Natural killer cell treated with Interleukin-12 subunit alpha and Interleukin-12 subunit beta and Interleukin-15 and Interleukin-18, amount 100 ng/mL, for 72 hours (primary cell): ENCODE data around the gene SPATA25. TPM values are rescaled to one million over a fixed set of nuclear protein-coding genes. Genes with fewer than 3 reads are reported as not detected.

Source experiments
- ATAC-seq, 2 donors: fragments of 150-1000 bp; cut with Tn5 transposase in 1 of 2; sonication (Bioruptor Pico), chemical (Tn5 transposase) in 1 of 2; 2 replicates each; pipeline ENCODE4 v1.10.0; 2021
- DNase-seq: peaks from one replicate; pipeline ENCODE4 v3.0.0; 2022; ENCODE audit warnings: low spot score
- H3K27ac Mint-ChIP-seq, 2 donors: 1 replicate in 1 of 2; 2 replicates in 1 of 2; pipeline ENCODE4 v1.8.0; 2022; ENCODE audit warnings: mixed read lengths in 2 of 2, mild to moderate bottlenecking in 1 of 2, moderate library complexity in 1 of 2
- H3K27me3 Mint-ChIP-seq, 2 donors: 1 replicate in 1 of 2; 2 replicates in 1 of 2; pipeline ENCODE4 v1.8.0; 2022; ENCODE audit warnings: mixed read lengths in 2 of 2
- H3K36me3 Mint-ChIP-seq: one replicate; pipeline ENCODE4 v1.8.0; 2022; ENCODE audit warnings: mixed read lengths
- H3K4me1 Mint-ChIP-seq, 2 donors: 1 replicate in 1 of 2; 2 replicates in 1 of 2; pipeline ENCODE4 v1.8.0; 2022; ENCODE audit warnings: low read depth in 2 of 2, mixed read lengths in 2 of 2, mild to moderate bottlenecking in 1 of 2
- H3K4me3 Mint-ChIP-seq: one replicate; pipeline ENCODE4 v1.8.0; 2022; ENCODE audit warnings: mixed read lengths
- H3K9me3 Mint-ChIP-seq: 2 replicates; pipeline ENCODE4 v1.8.0; 2022; ENCODE audit warnings: mixed read lengths
- total RNA-seq, 2 donors: library from RNA; stranded (reverse); gene quantifications; one replicate each; pipeline ENCODE4 v1.2.3, GENCODE V29; 2022

Gene SPATA25
- total RNA-seq, 2 donors from 2014 or later: 1.0 TPM; not detected in 1

DNA sequence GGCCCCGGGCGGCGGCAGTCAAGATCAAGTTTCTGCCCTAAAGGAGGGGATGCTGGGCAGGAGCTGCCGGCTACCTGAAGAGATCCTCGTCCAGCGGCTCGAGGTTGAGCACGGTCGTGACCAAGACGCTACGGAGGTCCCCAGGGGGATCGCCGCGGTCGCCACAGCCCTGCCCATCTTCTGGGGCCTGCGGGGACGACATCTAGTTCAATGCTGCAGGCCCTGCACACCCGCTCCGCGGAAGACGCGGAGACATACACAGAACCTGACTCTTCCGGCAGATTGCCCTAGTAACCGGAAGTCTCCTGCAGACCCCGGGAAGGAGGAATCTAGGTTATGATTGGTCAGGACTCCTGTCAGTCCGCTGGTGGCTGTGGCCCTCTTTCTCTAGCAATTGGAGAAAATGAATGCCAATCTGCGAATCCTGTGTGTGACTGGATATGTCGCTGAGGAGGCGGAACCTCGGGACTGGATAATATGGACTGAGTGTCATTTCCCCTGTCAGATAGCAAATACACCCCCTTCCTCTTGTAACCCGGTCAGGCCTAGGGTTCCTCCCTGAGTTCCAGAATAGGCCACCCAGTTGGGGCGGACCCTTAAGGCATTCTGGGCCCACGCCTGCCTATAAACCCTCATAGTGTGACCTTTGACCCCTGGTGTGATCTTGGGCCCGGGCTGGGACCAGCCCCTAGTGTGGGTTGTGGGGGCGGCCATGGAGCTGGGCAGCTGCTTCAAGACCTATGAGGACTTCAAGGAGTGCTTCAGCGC, 30.1 kb downstream of the SPATA25 start, which contains the start of the genes ACOT8 and ZSWIM3:
ACOT8 (minus strand) TSS at position 279 of the 768 bp plus-strand sequence; CDS start at position 202, 77 bp downstream.
ZSWIM3 (plus strand) TSS at position 501 of the 768 bp plus-strand sequence; CDS start at position 713, 212 bp downstream.
- Mint-ChIP-seq H3K4me3 (peak within 1 kb of the TSS; percentile 95), H3K27me3 (no peaks in the 10 kb centered on the region), H3K4me1 (peaks cover 26 to 38% of the 10 kb centered on the region in 2 donors), H3K9me3 (no peaks in the 10 kb centered on the region), H3K27ac (peak within 1 kb of the TSS; percentile 96 to 97), H3K36me3 (no peaks in the 10 kb centered on the region)
- ATAC-seq: peak; percentile 97 to 98
- peak; percentile 99 for DNase-seq

DNA sequence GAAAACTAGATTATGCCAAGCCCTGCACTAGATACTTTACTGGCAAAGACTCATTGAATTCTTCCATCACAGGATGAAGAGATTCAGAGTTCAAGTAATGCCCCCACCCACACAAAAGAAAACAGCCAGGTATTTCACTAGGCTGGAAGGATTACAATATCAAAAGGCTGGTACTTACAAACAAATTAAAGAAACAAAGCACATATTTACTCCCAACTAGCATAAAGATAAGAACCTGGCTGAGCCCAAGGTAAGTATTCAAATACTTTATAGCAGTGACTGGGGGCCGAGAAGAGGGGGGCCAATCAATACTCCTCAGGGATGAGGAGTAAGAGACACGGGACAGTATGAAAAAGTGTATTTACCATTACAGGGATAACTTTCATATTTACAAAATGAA, 33.9 kb downstream of the SPATA25 start:
- Mint-ChIP-seq H3K27ac (no peak overlapping the region), H3K36me3 (no peaks in the 10 kb centered on the region), H3K4me3 (no peak overlapping the region), H3K27me3 (no peaks in the 10 kb centered on the region), H3K9me3 (no peaks in the 10 kb centered on the region), H3K4me1 (peaks cover 19 to 23% of the 10 kb centered on the region in 2 donors)
- ATAC-seq (no peak), DNase-seq (no peak)

DNA sequence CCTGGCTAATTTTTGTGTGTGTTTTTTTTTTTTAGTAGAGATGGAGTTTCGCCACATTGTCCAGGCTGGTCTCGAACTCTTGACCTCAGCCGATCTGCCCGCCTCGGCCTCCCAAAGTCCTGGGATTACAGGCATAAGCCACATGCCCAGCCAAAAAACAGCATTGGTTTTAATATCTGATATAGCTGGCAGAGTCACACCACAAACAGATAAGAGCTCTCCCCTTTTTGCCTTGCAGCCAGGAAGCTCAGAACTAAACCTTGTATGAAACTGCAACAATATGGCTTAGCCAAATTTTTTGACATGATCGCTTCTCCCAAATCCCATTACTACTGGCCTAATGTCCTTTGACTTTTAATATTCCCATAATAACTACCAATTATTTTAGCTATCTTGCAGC, 35.1 kb downstream of the SPATA25 start:
- Mint-ChIP-seq H3K27me3 (no peaks in the 10 kb centered on the region), H3K9me3 (no peaks in the 10 kb centered on the region), H3K27ac (no peak overlapping the region), H3K36me3 (no peaks in the 10 kb centered on the region), H3K4me3 (no peak overlapping the region), H3K4me1 (peaks cover 12 to 13% of the 10 kb centered on the region in 2 donors)
- DNase-seq (no peak), ATAC-seq (no peak)

DNA sequence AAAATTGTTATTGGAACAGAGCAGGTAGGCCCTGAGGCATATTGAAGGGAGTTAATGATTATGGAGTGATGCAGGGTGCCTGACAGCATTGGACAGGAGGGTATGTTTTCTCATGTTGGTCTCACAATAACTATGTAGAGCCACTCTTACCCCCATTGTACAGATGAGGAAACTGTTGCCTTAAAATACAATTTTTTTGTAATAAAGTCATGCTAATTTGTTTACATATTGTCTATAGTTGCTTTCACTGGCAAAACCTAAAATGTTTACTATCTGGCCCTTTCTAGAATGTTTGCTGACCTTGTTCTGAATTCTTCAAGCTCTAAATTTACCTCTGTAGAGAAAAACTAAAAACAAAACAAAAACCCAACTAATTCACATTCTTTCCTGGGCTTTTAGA, 35.9 kb downstream of the SPATA25 start:
- H3K27ac Mint-ChIP-seq: no peak overlapping the region
- H3K9me3 Mint-ChIP-seq: no peaks in the 10 kb centered on the region
- ATAC-seq (no peak), DNase-seq (no peak)
- H3K36me3 Mint-ChIP-seq: no peaks in the 10 kb centered on the region
- no peak overlapping the region for H3K4me3 Mint-ChIP-seq
- no peaks in the 10 kb centered on the region for H3K27me3 Mint-ChIP-seq
- H3K4me1 Mint-ChIP-seq: peaks cover 10 to 13% of the 10 kb centered on the region in 2 donors

DNA sequence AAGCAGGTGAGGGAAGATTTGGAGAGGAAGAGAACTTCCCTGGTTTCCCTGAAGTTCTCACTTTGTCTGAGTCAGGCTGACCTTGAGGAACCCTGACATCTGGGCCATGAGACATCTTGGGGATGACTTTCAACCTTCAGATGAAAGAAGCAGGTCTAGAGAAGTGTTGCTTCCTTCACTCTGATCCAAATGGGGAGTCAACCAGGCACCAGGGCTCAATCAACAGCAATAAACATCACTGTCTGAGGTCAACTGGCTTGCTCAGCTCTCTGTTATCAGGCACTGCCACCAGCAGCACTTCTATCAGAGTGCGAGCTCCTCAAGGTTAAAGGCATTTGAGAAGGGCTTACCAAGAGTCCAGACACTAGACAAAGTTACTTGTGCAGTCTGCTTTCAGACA, 36.5 kb downstream of the SPATA25 start:
- DNase-seq: no peak
- Mint-ChIP-seq H3K27ac (no peak overlapping the region), H3K4me1 (peaks cover 5 to 13% of the 10 kb centered on the region in 2 donors), H3K36me3 (no peaks in the 10 kb centered on the region), H3K4me3 (no peak overlapping the region), H3K9me3 (no peaks in the 10 kb centered on the region), H3K27me3 (no peaks in the 10 kb centered on the region)
- ATAC-seq: no peak

DNA sequence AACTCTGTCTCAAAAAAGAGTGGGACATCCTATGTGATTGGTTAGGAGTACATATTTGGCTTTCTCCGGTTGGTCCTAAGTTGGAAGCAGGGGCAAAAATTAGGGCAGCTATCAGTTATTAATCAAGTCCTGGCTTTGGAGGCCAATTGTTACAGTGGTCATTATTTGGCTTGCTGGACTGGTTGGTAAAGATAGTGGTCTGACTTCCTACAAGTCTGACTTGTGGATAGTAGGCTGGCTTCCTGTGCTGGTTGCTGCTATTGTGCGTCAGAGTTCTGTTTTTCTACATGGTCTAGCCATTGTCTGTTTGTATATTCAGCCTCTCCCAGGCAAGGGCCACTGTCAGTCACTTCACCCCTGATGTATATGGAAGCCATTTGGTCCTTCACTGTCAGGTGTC, 37.2 kb downstream of the SPATA25 start:
- no peak overlapping the region for H3K4me3 Mint-ChIP-seq
- no peaks in the 10 kb centered on the region for H3K27me3 Mint-ChIP-seq
- H3K27ac Mint-ChIP-seq: no peak overlapping the region
- no peak for DNase-seq
- no peaks in the 10 kb centered on the region for H3K36me3 Mint-ChIP-seq
- H3K4me1 Mint-ChIP-seq: peaks cover 5 to 13% of the 10 kb centered on the region in 2 donors
- ATAC-seq: no peak
- no peaks in the 10 kb centered on the region for H3K9me3 Mint-ChIP-seq

DNA sequence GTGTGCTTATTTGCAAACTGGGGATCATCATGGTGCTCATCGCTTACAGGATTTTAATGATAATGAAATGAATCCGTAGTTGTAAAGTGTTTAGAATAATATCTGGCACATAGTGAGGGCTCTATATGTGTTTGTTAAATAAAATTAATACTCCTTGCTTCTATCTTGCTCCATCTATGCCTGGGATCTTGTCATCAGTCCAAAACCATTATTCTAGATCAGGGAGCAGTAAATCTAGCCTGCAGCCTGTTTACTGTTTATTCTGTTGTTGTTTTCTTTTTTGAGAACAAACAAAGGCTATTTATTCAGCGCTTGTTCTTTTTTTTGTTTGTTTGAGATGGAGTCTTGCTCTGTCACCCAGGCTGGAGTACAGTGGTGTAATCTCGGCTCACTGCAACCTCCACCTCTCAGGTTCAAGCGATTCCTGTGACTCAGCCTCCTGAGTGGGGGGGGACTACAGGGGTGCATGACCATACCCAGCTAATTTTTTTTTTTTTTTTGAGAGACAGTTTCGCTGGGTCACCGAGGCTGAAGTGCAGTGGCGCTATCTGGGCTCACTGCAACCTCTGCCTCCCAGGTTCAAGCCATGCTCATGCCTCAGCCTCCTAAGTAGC, 38.3 kb downstream of the SPATA25 start:
- Mint-ChIP-seq H3K4me1 (peaks cover 5 to 6% of the 10 kb centered on the region in 2 donors), H3K27me3 (no peaks in the 10 kb centered on the region), H3K9me3 (no peaks in the 10 kb centered on the region), H3K27ac (no peak overlapping the region), H3K36me3 (peaks cover 5% of the 10 kb centered on the region), H3K4me3 (no peak overlapping the region)
- DNase-seq (no peak), ATAC-seq (no peak)

DNA sequence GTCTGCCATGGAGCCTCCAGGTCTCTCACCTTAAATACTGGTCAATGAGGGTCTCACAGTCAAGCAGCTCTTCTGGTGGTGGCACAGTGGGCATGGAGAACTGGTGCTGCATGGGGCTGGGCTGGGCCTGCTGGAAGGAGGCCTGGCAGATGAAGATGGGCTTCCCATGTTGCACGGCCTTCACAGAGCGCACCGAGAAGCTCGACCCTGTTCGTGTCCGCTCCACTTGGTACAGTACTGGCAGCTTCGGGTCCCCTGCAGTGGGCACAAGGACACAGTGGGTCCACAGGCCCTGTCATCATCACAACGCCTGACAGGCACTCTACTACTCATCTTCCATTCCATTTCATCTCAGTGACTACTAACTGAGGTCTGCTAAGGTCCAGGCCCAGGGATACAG, 39.0 kb downstream of the SPATA25 start:
- Mint-ChIP-seq H3K36me3 (peaks cover 5% of the 10 kb centered on the region), H3K27me3 (no peaks in the 10 kb centered on the region), H3K27ac (no peak overlapping the region), H3K4me1 (peaks cover 2 to 6% of the 10 kb centered on the region in 2 donors), H3K9me3 (no peaks in the 10 kb centered on the region), H3K4me3 (no peak overlapping the region)
- DNase-seq (no peak), ATAC-seq (no peak)

DNA sequence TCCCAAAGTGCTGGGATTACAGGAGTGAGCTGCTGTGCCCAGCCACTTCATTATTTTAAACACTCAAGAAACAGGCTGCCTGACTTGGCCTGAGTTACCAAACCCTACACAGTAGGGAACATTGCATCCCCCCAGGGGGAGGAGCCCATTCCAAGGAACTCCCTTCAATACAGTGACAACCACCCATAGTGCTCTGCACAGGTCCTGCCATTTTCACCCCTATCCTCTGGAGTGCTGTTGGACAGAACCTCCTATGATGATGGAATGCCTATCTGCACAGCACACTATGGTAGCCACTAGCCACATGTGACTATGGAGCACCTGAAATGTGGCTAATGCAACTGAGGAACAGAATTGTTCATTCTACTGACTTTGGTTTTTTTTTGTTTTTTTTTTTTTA, 42.0 kb downstream of the SPATA25 start:
- H3K27ac Mint-ChIP-seq: no peak overlapping the region
- no peak overlapping the region for H3K4me3 Mint-ChIP-seq
- peaks cover 5 to 12% of the 10 kb centered on the region in 2 donors for H3K4me1 Mint-ChIP-seq
- no peaks in the 10 kb centered on the region for H3K9me3 Mint-ChIP-seq
- no peak for DNase-seq
- peaks cover 5% of the 10 kb centered on the region for H3K36me3 Mint-ChIP-seq
- H3K27me3 Mint-ChIP-seq: no peaks in the 10 kb centered on the region
- ATAC-seq: no peak

DNA sequence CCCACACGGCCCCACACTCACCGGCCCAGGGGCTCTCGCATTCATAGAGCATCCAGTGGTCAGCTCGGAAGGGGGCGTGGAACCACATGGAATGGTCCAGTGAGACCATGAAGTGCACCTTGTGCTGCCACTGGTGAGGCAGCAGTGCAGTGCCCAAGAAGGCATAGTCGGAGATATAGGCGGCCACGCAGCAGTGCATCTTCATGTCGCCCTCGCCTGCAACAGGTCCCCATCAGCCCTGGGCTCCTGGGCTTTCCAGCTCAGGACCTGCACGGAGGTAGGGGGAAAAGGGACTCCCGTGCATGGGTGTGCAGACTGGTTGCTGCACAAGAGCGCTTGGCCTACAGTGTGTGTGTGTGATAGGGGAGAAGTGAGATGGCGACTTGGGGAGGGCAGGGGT, 43.9 kb downstream of the SPATA25 start:
- ATAC-seq (no peak), DNase-seq (no peak)
- Mint-ChIP-seq H3K4me1 (peaks cover 5 to 12% of the 10 kb centered on the region in 2 donors), H3K27me3 (no peaks in the 10 kb centered on the region), H3K36me3 (peaks cover 5% of the 10 kb centered on the region), H3K9me3 (no peaks in the 10 kb centered on the region), H3K4me3 (no peak overlapping the region), H3K27ac (no peak overlapping the region)

DNA sequence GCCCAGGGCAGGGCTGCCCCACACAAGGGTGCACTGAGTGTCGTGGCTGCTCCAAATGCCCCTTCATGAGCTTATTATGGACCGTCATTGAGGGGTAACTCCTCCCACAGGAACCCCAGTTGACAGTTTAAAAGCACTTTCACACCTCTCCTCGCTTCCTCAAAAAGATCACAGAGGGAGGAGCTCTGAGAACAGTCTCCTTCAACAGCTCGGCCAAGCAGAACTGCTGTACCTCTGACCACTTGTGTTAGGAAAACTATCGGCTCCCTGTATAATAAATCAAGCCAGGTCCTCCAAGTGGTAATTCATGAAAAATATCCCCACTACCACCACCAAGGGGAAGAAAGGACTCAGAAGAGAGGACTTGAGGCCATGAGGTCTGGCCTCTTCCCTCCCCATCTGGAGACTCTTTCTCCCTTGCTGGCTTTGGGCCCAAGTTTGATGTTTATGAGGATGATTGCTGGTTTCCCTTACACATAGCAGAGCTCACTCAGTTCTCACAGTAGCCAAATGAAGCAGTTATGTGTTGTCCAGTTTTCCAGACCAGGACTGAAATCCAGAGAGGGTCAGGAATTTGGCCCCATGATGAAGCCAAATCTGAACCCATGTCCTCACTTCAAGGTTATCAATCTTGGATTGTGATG, 45.1 kb downstream of the SPATA25 start:
- H3K9me3 Mint-ChIP-seq: no peaks in the 10 kb centered on the region

DNA sequence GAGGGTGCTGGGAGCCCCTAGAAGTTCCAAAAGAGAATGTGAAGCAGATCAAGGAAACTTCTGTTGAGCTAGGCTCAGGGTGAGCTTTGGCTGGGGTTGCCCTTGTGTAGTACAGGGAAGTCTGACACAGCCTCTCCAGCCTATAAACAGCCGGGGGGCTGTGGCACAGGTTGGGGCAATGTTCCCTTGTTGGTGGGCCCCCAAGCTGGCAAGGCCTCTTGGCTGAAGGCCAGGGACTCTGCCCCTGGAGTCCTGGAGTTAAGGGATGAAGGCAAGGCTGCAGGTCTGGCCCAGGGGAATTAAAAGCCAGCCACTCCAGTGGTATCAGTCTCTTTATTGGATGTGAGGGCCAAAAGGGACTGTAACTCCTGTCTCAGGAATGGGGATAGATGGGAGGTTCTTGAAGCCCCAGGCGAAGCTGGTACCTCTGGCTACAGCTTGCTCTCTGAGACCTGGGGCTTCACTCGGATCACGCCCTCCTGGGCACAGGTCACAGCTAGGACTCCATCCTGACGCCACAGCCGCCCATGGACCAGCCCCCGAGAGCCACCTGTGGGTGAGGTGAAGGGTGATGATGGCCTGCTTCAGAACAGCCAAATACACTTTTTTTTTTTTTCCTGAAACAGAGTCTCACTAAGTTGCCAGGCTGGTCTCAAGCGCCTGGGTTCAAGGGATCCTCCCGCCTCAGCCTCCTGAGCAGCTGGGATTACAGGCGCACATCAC, 45.9 kb downstream of the SPATA25 start:
- H3K4me3 Mint-ChIP-seq: no peak overlapping the region
- no peaks in the 10 kb centered on the region for H3K27me3 Mint-ChIP-seq
- peaks cover 5% of the 10 kb centered on the region for H3K36me3 Mint-ChIP-seq
- H3K4me1 Mint-ChIP-seq: peaks cover 5 to 10% of the 10 kb centered on the region in 2 donors
- ATAC-seq (no peak), DNase-seq (no peak)
- peak overlapping the region in 1 of 2 donors; percentile 75 for H3K27ac Mint-ChIP-seq
- no peaks in the 10 kb centered on the region for H3K9me3 Mint-ChIP-seq

More for the DNA sequence above, 45.1 kb downstream of the SPATA25 start:
- Mint-ChIP-seq H3K4me3 (no peak overlapping the region), H3K4me1 (peaks cover 5 to 10% of the 10 kb centered on the region in 2 donors), H3K36me3 (peaks cover 5% of the 10 kb centered on the region), H3K27ac (peak overlapping the region; percentile 37 to 75), H3K27me3 (no peaks in the 10 kb centered on the region)
- peak; percentile 58 to 70 for ATAC-seq
- DNase-seq: no peak

DNA sequence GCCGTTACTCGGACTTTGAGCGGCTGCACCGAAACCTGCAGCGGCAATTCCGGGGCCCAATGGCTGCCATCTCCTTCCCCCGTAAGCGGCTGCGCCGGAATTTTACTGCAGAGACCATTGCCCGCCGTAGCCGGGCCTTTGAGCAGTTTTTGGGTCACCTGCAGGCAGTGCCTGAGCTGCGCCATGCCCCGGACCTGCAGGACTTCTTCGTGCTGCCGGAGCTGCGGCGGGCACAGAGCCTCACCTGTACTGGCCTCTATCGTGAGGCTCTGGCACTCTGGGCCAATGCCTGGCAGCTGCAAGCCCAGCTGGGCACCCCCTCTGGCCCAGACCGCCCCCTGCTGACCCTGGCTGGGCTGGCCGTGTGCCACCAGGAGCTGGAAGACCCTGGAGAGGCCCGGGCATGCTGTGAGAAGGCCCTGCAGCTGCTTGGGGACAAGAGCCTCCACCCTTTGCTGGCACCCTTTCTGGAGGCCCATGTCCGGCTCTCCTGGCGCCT, 46.7 kb downstream of the SPATA25 start:
- Mint-ChIP-seq H3K27me3 (no peaks in the 10 kb centered on the region), H3K4me3 (no peak overlapping the region), H3K4me1 (peaks cover 5 to 10% of the 10 kb centered on the region in 2 donors), H3K27ac (no peak overlapping the region), H3K9me3 (no peaks in the 10 kb centered on the region), H3K36me3 (peaks cover 5% of the 10 kb centered on the region)
- DNase-seq (no peak), ATAC-seq (no peak)
